ENCODE measurements around the gene CDRT15L2. TPM values are rescaled to one million over a fixed set of nuclear protein-coding genes. Genes with fewer than 3 reads are reported as not detected.
"Not testable (repeated sequence)": the region's sequence is repeated elsewhere in the genome, so short reads cannot be mapped to it uniquely, and the experiment has no call there.

Gene CDRT15L2
- total and polyA plus RNA-seq, 3 experiments from 2014 or later = not detected

DNA sequence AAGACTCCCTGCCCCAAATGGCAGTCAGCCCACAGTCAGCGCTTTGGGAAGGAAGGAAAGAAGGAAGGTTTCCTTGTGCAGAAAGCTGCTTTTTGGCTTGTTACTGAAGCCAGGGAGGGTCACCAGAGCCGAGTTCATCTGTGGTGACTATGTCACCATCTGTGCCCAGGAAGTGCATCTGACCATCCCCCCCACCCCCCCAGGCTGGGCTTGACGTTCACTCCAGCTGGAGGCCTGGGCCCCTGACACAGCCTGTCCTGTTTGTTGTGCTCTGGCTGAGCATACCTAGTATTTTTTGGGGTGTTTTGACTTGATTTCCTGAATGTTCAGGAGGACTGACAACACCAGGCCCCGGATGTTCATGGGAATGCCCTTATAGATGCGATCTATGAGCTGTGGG is 31.6 kb upstream of the CDRT15L2 start:
- H3K27me3 ChIP-seq (ENCODE audit: insufficient read depth, low read length, poor library complexity, severe bottlenecking); H3K27ac ChIP-seq (ENCODE audit: low read depth, low read length); POLR2A ChIA-PET; H3K4me1 Mint-ChIP-seq; H3K36me3 ChIP-seq (ENCODE audit: insufficient read depth, low read length); H3K9me3 Mint-ChIP-seq; CTCF ChIA-PET; H3K36me3 Mint-ChIP-seq; DNase-seq; H3K9me3 ChIP-seq (ENCODE audit: low read length); H3K4me3 ChIP-seq (ENCODE audit: low read length); H3K4me3 Mint-ChIP-seq; H3K27me3 Mint-ChIP-seq; H3K27ac Mint-ChIP-seq; H3K4me1 ChIP-seq (ENCODE audit: insufficient read depth, low read length): not testable (repeated sequence)

DNA sequence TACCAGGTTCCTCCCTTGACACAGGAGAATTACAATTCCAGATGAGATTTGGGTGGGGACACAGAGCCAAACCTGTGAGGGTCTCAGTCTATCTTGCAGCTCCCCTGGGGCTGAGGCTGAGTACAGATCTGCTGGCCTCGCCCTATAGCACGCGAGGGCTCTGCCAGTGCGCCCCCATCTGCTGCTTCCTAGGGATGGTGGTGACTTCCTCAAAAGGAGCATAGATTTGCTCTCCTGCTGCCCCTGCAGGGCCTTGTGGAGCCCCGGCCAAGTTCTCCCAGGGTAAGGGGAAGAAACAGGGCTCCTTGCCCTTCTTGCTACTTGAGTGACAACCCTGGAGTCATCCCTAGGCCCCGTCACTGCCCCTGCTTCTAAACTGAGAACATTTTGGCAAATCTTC is 26.6 kb upstream of the CDRT15L2 start:
- H3K9me3 Mint-ChIP-seq; H3K4me1 Mint-ChIP-seq; H3K36me3 ChIP-seq (ENCODE audit: insufficient read depth, low read length): not testable (repeated sequence)

DNA sequence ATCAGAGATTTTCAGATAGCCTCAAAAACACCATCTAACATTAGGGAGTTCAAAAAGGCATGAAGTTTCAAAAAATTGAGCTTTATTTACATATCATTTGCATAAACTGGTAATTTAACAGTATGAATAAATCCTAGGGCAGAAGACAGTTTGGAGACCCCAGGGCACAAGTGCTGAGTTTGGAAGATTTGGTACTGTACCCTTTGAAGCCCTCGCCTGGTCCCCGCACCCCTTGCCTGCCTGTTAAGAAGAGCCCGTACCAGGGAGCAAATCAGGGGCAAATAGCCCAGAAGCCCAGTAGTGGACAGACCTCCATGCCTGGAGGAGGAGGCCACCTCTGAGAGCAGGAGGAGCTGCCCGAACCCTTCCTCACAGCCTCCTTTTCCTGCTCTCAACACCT is 24.8 kb upstream of the CDRT15L2 start:
- H3K9me3 Mint-ChIP-seq; H3K9me3 ChIP-seq (ENCODE audit: low read length); H3K4me1 ChIP-seq (ENCODE audit: insufficient read depth, low read length); H3K27ac ChIP-seq (ENCODE audit: low read depth, low read length); DNase-seq; CTCF ChIA-PET; H3K36me3 ChIP-seq (ENCODE audit: insufficient read depth, low read length); POLR2A ChIA-PET; H3K4me3 ChIP-seq (ENCODE audit: low read length); H3K27me3 ChIP-seq (ENCODE audit: insufficient read depth, low read length, poor library complexity, severe bottlenecking); H3K4me3 Mint-ChIP-seq; H3K27ac Mint-ChIP-seq; H3K36me3 Mint-ChIP-seq; H3K27me3 Mint-ChIP-seq; H3K4me1 Mint-ChIP-seq: not testable (repeated sequence)

More for the DNA sequence above, 26.6 kb upstream of the CDRT15L2 start:
- H3K27ac Mint-ChIP-seq; H3K36me3 Mint-ChIP-seq; CTCF ChIA-PET; H3K9me3 ChIP-seq (ENCODE audit: low read length); H3K27me3 Mint-ChIP-seq; H3K27ac ChIP-seq (ENCODE audit: low read depth, low read length); H3K4me3 Mint-ChIP-seq; H3K4me3 ChIP-seq (ENCODE audit: low read length); DNase-seq; H3K4me1 ChIP-seq (ENCODE audit: insufficient read depth, low read length); POLR2A ChIA-PET; H3K27me3 ChIP-seq (ENCODE audit: insufficient read depth, low read length, poor library complexity, severe bottlenecking): not testable (repeated sequence)

DNA sequence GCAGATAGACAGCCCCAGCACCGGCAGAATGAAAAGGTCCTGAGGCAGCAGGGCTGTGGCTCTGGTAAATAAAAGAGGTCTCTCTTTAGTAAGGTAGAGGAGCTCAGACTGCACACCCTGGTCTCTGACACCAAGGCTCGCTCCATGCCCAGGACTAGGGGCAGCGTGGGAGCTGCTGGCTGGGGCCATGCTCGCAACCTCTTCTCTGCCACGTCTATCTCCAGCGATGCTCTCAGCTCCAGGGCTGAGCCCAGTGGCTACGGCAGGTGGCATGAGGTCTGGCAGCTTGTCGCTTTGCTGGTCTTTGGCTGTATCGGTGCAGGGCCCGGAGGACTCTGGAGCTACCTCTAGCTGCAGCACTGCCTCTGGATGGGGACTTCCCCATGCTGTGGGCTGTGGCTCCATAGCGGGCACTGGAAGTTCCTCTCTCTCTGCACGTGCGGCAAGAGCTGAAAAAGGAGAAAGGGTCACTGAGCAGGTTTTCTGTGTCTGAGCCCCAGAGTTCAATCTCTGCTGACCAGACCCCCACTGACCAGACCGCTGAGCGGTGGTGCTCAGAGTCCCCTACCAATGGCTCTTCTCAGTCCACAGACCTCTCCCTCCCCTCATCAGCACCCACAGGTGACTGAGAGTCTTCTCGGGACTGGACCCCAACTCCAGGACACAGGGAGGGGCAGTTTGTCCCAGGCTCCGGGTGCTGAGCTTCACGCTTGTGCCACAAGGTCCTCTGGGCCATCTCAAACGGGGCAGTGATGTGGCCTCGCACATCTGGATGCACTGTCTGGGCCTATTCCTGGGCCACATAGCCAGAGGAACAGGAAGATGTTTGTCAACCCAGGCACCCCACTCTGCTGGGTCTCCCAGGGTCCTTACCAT is 24.2 kb upstream of the CDRT15L2 start:
- H3K4me3 ChIP-seq (ENCODE audit: low read length); H3K9me3 ChIP-seq (ENCODE audit: low read length); H3K36me3 ChIP-seq (ENCODE audit: insufficient read depth, low read length); DNase-seq; H3K9me3 Mint-ChIP-seq; H3K27ac ChIP-seq (ENCODE audit: low read depth, low read length); H3K4me1 ChIP-seq (ENCODE audit: insufficient read depth, low read length); H3K4me3 Mint-ChIP-seq; H3K27me3 Mint-ChIP-seq; POLR2A ChIA-PET; H3K27me3 ChIP-seq (ENCODE audit: insufficient read depth, low read length, poor library complexity, severe bottlenecking); H3K4me1 Mint-ChIP-seq; H3K36me3 Mint-ChIP-seq; CTCF ChIA-PET; H3K27ac Mint-ChIP-seq: not testable (repeated sequence)

DNA sequence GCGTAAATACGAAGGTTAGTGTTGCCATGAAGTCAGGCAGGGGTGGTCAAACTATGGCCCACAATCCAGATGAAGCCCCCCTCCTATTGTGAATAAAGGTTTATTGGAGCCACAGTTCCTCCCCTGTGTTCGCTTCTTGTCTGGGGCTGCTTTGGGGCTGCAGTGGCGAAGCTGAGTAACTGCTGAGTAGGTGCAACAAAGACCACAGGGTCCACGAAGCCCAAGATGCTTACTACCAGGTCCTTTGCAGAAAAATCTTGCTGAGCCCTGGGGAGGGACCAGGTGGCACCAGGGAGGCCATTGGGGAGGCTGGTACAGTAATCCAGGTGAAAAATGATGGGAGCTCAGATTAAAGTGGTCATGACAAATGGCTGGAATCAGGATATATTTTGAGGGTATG is 21.4 kb upstream of the CDRT15L2 start:
- H3K9me3 ChIP-seq (ENCODE audit: low read length); H3K4me3 Mint-ChIP-seq; H3K27ac Mint-ChIP-seq; H3K4me3 ChIP-seq (ENCODE audit: low read length); H3K9me3 Mint-ChIP-seq; H3K27ac ChIP-seq (ENCODE audit: low read depth, low read length); H3K36me3 Mint-ChIP-seq; H3K4me1 Mint-ChIP-seq; H3K27me3 Mint-ChIP-seq; DNase-seq; POLR2A ChIA-PET; H3K27me3 ChIP-seq (ENCODE audit: insufficient read depth, low read length, poor library complexity, severe bottlenecking); H3K36me3 ChIP-seq (ENCODE audit: insufficient read depth, low read length); CTCF ChIA-PET; H3K4me1 ChIP-seq (ENCODE audit: insufficient read depth, low read length): not testable (repeated sequence)

DNA sequence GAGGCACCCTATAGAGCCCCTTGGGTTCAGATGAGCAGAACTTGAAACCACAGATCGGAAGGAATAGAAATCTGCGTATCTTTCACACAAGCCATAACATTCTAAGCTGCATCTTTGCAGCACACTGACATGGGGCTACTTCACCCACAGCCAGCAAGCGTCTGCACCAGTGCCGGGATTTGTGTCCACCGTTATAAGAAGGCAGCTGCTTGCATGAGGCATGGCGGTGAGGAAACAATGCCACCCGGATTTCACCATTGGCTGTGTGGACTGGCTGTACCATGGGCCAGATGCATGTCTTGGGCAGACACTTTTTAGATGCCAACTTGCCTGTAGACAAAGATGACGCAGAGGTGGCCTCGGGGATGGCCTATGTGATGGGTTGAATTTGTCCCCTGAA is 20.5 kb upstream of the CDRT15L2 start:
- CTCF ChIA-PET; H3K4me1 Mint-ChIP-seq; H3K9me3 Mint-ChIP-seq; H3K4me3 ChIP-seq (ENCODE audit: low read length); H3K4me1 ChIP-seq (ENCODE audit: insufficient read depth, low read length); H3K27me3 ChIP-seq (ENCODE audit: insufficient read depth, low read length, poor library complexity, severe bottlenecking); H3K36me3 Mint-ChIP-seq; POLR2A ChIA-PET; H3K27ac ChIP-seq (ENCODE audit: low read depth, low read length); H3K9me3 ChIP-seq (ENCODE audit: low read length); H3K36me3 ChIP-seq (ENCODE audit: insufficient read depth, low read length); DNase-seq; H3K4me3 Mint-ChIP-seq; H3K27me3 Mint-ChIP-seq; H3K27ac Mint-ChIP-seq: not testable (repeated sequence)

DNA sequence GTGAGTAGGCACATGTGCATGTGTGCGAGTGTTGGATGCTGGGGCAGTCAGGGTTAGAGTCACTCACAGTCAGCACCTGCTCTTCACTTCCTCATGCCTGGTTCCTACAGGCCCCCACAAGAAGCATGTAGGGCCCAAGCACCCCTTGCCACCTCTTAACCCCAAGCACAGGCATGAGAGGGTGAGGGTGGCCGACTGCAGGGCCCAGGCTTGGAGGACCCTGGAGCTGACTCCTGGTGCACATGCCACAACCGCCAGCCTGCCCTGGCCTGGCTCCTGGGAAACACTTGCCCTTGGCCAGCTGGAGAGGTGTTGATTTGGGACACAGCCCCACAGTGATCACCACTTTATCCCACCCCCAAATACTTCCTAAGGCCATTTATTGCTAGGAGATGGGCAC is 16.9 kb upstream of the CDRT15L2 start:
- no peak overlapping the region for H3K27ac Mint-ChIP-seq
- Histone ChIP-seq H3K4me1 (ENCODE audit: insufficient read depth, low read length) (no peaks in the 10 kb centered on the region), H3K9me3 (ENCODE audit: low read length) (no peaks in the 10 kb centered on the region), H3K27ac (ENCODE audit: low read depth, low read length) (no peak overlapping the region), H3K36me3 (ENCODE audit: insufficient read depth, low read length) (no peaks in the 10 kb centered on the region), H3K4me3 (ENCODE audit: low read length) (no peak overlapping the region), H3K27me3 (ENCODE audit: insufficient read depth, low read length, poor library complexity, severe bottlenecking) (no peaks in the 10 kb centered on the region)
- H3K36me3 Mint-ChIP-seq = no peaks in the 10 kb centered on the region
- DNase-seq = no peak
- no peak overlapping the region for H3K4me3 Mint-ChIP-seq
- no peaks in the 10 kb centered on the region for H3K4me1 Mint-ChIP-seq
- CTCF ChIA-PET = no interaction called here
- peaks cover 5% of the 10 kb centered on the region in 2 donors for H3K27me3 Mint-ChIP-seq
- H3K9me3 Mint-ChIP-seq = no peaks in the 10 kb centered on the region
- POLR2A ChIA-PET = no interaction called here

DNA sequence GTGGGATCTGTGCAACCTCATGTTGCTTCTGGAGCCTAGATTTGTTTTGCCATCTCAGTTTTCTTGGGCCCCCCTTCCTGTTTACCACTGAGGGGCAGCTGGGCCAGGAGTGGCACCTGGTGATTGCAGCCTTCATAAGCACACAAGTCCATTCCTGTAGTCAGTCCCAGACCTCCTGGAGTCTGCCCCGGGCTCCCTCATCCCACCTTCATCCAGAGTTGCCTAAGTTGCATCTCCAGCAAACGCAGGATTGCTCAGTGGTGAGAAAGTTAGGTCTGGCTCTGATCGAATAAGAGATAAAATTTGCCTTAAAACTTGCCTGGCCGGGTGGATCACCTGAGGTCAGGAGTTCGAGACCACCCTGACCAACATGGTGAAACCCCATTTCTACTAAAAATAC is 14.3 kb upstream of the CDRT15L2 start:
- H3K27ac ChIP-seq (ENCODE audit: low read depth, low read length); CTCF ChIA-PET; H3K9me3 ChIP-seq (ENCODE audit: low read length); H3K4me1 Mint-ChIP-seq; H3K4me1 ChIP-seq (ENCODE audit: insufficient read depth, low read length); H3K27me3 ChIP-seq (ENCODE audit: insufficient read depth, low read length, poor library complexity, severe bottlenecking); H3K27me3 Mint-ChIP-seq; H3K27ac Mint-ChIP-seq; H3K36me3 Mint-ChIP-seq; H3K9me3 Mint-ChIP-seq; H3K4me3 ChIP-seq (ENCODE audit: low read length); H3K36me3 ChIP-seq (ENCODE audit: insufficient read depth, low read length); DNase-seq; H3K4me3 Mint-ChIP-seq; POLR2A ChIA-PET: not testable (repeated sequence)

DNA sequence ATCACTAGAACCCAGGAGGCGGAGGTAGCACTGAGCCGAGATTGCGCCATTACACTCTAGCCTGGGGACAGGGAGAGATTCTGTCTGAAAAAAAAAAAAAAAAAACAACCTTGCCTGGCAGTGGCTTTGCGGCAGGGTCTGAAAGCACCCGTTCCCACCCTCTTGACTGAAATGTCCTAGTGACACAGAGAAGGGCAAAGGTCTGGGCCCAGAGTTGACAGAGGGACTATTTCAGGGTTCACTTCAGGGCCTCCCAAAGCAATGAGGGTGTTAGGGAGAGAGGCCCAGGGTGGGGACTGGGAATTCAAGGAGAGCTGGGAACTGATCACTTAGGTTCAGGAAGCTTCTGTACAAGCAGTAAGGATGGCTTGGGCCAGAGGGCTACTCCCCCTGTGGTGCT is 13.8 kb upstream of the CDRT15L2 start:
- CTCF ChIA-PET = no interaction called here
- H3K4me3 Mint-ChIP-seq = no peak overlapping the region
- H3K27me3 ChIP-seq (ENCODE audit: insufficient read depth, low read length, poor library complexity, severe bottlenecking) = no peaks in the 10 kb centered on the region
- no peaks in the 10 kb centered on the region for H3K9me3 Mint-ChIP-seq
- H3K4me1 ChIP-seq (ENCODE audit: insufficient read depth, low read length) = no peaks in the 10 kb centered on the region
- H3K4me1 Mint-ChIP-seq = no peaks in the 10 kb centered on the region
- H3K27me3 Mint-ChIP-seq = peaks cover 0 to 5% of the 10 kb centered on the region in 2 donors
- H3K36me3 Mint-ChIP-seq = no peaks in the 10 kb centered on the region
- H3K9me3 ChIP-seq (ENCODE audit: low read length) = no peaks in the 10 kb centered on the region
- POLR2A ChIA-PET = no interaction called here
- H3K4me3 ChIP-seq (ENCODE audit: low read length) = no peak overlapping the region
- H3K27ac ChIP-seq (ENCODE audit: low read depth, low read length) = no peak overlapping the region
- DNase-seq = no peak
- H3K36me3 ChIP-seq (ENCODE audit: insufficient read depth, low read length) = no peaks in the 10 kb centered on the region
- H3K27ac Mint-ChIP-seq = peak overlapping the region in 1 of 8 donors; percentile 22

All from CD8-positive, alpha-beta memory T cell (primary cell).